Fibroblast of skin of right quadriceps (primary cell): ENCODE measurements around the gene LKAAEAR1.

Experiments
- DNase-seq: peaks from one replicate; pipeline ENCODE4 v3.0.0-alpha.2; 2013

LKAAEAR1 gene

DNA sequence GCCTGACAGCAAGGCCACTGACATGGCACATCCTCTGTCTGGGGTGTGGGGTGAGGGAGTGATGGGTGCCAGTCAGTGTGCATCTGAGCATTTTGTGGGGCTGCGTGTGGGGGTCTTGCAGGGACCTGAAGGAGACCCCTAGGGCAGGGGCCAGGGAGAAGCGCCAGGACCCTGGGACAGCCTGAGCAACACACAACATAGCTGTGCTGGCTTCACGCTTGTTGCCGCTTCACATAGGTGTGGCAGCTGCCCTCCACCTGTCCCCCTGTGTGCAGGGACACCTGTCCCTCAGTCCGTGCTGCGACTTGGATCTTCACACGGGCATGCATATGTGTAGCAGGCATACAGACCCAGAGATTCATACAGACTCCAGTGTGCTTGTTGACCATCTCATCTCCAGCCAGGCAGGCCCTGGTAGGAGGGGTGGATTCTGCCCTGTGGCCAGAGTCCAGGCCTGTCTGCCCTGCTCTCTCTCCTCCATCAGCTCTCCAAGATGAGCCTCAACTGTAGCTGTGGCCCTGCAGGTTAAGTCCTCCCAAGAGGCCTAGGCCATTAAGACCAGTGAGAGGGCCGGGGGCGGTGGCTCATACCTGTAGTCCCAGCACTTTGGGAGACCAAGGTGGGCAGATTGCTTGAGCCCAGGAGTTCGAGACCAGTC lies 26.3 kb upstream of the LKAAEAR1 start:
- no peak for DNase-seq

DNA sequence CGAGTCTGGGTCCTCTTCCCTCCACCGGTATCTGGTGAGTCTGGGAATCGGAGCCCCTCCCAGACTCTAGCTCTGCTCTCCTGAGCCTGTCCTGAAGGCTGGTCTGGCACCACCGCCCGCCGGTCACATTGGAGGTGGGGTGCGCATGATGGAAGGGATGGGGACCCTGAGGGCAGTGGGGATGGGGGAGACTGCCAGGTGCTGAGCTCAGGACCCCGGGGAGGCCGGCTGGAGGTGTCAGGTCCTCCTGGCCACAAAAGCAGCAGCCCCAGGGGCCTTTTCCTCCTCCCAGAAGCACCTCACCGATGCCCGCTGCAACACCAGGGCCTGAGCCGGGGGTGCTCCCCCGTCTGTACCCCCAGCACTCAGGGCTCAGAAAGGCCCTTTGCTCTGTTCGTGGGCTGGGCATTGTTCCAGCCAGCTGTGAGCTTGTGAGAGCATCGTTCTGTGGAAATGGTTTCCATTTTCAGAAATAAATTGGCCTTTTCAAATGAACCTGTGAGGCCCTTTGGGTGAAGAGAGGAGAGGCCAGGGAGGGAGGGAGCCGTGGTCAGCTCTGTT lies 25.7 kb upstream of the LKAAEAR1 start:
- no peak for DNase-seq

DNA sequence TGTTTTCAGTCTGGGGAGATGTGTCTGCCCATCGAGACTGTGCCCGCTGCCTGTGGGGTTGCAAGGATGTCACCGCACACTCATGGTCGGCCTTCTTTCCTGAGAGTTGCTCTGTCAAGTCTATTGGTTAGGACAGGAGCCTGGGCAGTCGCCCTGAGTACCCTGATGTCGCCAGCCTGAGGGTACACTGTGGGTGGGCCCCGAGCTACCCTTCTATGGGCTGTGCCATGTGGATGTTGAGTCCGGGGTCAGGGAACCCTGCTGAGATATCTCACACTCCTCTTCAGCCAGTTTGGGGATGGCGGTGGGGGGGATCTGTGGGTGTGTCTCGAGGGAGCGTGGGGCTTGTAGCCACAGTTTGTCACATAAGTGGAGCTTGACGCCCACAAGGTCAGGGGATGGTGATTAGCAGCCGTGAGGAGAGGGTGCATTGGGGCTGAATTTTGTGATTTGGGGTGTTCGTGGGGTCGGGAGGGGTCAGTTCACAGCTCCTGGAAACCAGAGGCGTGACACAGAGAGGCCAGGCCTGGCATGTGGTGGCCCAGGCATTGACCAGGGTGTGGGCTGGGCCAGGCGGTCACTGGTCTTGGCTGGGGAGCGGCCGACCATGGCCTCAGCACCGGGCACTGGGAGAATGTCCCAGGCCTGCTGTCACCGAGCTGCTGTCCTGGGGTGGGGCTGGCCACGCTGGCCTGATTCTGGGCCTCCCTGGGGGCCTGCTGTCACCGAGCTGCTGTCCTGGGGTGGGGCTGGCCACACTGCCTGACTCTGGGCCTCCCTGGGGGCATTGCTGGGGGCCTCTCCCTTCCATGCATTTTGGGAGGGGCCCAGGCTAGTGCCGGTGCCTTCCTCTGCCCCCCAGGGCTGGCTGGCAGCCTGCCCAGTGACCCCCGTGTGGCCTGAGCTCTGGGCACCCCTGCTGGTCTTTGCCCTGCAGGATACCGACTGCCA lies 24.8 kb upstream of the LKAAEAR1 start:
- no peak for DNase-seq

DNA sequence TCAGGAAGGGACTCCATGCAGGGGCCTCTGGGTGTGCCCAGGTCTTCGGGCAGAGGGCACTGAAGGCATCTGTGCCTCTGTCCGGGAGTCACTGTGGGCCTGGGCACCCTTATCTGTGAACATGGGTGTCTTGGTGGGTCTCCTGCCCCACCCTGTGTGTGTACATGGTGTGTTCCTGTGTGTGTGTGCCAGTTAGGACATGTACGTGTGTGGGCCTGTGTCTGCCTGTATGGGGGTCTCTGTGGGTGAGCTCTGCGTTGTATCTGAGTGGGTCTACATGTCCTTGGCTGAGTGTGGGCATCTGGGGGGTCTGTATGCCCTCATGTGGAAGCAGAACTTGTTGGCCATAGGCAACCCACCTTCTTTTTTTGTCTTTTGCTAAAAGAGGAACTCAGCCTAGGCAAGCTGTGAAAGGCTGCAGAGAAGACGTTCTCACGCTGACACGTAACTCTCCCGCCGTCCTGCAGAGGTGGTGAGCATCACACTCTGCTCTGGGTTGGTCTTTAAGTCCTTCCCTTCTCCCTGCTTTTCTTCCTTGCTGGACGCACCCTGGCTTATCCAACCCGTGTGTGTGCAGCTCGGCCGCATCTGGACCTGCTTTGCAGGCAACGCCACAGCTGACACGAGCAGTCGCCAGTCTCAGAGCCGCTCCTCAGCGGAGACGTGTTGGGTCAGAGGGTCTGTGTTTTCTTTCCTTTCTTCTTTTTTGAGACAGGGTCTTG lies 23.7 kb upstream of the LKAAEAR1 start:
- DNase-seq, result no peak

DNA sequence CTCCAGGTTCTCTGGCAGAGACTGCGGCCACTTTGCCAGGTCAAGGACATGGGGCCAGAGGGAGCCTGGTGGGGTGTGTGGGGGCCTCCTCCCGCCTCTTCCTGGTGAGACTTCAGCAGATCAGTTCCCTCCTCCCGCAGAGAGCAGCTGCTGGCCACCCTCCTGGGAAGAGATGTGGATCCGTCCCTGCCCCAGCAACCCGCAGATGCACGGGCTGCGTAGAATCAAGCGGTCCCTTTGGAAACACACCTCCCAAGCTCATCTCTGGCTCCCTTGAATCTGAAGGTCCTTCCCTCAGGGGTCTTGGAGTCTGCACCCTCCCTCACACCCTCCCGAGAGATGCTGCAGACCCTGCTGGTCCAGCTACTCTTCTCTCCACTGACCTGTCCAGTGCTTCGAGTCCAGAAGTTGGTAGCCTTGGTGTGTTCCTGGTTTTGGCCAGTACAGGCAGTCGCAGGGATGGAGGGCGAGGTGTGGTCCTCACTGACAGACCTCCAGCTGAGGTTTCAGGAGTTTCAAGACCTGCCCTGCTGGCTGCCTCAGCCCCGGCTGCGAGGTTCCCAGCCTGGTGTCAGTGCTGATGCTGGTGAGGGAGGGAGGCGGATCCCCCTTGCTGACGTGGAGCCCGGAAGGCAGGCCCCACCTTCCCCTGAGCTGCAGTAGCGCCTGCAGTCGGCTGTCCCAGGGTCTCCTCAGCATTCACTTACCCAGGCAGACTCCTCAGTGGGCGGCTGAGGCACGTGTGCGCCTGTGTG lies 23.0 kb upstream of the LKAAEAR1 start, which contains the start of gene NPBWR2:
Gene NPBWR2 (minus strand): TSS at position 585 of the 755 bp plus-strand sequence. CDS start 734 bp downstream, outside the sequence.
- no peak for DNase-seq

DNA sequence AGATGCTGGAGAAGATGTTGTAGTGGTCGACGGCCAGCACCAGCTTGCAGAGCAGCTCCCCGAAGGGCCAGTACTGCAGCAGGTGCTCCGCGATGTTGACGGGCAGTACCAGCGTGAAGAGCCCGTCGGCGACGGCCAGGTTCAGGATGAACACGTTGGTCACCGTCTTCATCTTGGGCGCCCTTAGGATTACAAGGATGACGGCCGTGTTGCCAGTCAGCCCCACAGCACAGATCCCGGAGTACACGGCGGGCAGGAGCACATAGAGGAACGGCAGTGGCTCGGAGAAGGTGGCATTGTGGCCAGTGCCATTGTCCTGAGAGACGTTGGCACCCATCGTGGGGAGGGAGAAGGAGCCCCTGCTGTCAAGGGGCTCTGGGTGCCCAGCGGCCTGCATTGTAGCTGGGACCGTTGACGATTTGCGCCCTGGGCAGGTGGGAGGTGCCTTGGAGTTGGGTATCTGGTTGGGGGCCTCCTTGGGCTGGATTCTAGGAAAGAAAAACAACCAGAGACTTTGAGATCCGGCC lies 22.3 kb upstream of the LKAAEAR1 start:
- DNase-seq, result no peak

DNA sequence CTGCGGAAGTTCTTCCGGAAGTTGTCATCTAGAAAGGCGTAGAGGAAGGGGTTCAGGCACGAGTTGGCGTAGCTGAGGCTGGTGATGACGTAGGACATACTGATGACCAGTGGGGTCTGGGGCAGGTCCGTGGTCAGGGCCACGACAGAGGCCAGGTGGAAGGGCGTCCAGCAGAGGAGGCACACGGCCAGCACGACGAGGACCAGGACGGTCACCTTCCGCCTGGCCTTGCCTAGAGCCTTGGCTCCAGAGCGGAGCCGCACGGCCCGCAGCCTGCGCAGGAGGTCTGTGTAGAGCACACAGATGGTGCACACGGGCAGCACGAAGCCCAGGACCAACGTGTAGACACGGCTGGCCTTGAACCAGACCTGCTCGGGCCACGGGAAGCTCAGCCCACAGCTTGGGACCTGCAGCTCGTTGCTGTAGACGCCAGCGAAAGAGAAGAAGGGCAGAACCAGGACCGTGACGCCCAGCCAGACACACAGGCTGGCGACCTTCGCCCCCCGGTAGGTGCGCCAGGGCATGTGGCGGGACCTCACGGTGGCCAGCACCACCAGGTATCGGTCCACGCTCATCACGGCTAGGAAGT lies 21.7 kb upstream of the LKAAEAR1 start:
- no peak for DNase-seq

DNA sequence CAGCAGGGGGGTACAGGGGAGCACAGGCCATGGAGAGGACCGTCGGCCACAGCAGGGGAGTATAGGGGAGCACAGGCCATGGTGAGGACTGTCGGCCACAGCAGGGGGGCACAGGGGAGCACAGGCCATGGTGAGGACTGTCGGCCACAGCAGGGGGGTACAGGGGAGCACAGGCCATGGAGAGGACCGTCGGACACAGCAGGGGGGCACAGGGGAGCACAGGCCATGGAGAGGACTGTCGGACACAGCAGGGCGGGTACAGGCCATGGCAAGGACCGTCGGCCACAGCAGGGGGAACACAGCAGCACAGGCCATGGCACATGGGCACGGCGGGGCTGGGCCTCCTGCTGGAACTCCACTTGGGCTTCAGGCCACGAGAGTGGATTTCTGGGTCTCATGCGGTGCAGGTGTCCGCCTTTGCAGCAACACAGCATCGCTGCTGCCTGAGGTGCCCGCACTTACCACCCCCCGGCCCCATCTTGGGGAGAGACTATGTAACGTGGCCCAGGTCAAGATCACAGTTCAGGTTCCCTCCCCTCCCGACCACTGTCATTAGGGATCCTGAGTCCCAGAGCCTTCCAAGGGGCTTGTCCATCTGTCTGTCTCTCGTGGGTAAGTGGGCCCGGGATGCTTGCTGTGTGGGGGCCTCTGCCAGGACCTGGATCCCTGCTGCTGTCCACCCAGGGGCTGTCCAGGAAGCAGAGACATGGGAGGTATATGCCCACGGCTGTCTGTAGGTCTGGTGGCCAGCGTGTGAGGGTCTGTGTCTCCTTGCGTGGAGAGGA lies 20.7 kb upstream of the LKAAEAR1 start:
- no peak for DNase-seq

DNA sequence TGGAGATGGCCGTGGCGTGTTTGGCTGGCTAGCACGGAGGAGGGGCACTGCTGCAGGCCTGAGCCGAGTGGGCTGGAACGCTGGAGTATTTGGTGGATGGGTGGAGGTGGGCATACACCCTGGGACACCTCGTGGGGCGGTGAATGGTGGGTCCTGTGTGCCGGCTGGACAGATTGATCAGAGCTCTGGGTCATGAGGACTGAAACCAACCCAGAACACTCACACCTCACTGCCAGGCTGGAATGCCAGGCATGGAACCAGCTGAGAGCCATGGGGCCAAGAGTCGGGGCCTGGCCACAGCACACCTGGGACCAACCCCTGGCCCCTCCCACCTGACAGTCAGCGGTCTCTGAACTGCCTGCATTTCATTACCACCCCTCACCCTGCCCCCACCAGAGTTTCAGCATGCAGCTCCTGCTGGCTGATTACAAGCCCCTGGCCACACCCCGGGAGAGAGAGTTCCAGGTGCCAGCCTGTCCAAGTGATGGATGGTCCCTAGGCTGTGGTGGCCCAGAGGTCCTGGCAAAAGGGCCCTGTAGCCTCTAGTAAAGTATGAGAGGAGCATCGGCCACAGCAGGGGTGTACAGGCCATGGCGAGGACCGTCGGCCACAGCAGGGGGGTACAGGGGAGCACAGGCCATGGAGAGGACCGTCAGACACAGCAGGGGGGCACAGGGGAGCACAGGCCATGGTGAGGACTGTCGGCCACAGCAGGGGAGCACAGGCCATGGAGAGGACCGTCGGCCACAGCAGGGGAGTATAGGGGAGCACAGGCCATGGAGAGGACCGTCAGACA lies 19.9 kb upstream of the LKAAEAR1 start:
- DNase-seq, result no peak

DNA sequence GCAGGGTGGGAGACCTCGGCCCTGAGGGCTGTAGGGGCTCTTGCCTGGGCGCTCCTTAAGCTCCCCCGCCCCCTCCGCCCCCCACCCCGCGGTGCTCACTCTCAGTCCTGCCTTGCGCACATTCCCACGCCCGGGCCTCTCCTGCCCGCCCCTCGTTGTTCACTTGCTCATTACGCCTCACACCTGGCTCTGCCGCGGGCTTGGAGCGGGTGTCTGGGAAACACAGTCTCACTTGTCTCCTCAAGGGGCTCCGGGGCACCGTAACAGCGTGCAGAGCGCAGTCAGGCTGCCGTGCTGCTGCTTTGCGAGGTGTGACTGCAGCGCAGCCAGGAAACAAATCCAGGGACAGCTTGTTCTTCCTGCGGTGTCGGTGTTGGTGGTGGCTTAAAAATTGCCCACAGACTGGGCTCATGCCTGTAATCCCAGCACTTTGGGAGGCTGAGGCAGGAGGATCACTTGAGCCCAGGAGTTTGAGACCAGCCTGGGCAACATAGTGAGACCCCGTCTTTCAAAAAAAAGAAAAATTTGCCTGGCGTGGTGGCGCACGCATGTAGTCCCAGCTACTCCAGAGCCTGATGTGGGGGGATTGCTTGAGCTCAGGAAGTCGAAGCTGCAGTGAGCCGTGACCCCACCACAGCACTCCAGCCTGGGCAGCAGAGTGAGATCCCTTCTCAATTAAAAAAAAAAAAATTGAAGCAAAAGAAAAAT lies 18.6 kb upstream of the LKAAEAR1 start:
- DNase-seq, result no peak

DNA sequence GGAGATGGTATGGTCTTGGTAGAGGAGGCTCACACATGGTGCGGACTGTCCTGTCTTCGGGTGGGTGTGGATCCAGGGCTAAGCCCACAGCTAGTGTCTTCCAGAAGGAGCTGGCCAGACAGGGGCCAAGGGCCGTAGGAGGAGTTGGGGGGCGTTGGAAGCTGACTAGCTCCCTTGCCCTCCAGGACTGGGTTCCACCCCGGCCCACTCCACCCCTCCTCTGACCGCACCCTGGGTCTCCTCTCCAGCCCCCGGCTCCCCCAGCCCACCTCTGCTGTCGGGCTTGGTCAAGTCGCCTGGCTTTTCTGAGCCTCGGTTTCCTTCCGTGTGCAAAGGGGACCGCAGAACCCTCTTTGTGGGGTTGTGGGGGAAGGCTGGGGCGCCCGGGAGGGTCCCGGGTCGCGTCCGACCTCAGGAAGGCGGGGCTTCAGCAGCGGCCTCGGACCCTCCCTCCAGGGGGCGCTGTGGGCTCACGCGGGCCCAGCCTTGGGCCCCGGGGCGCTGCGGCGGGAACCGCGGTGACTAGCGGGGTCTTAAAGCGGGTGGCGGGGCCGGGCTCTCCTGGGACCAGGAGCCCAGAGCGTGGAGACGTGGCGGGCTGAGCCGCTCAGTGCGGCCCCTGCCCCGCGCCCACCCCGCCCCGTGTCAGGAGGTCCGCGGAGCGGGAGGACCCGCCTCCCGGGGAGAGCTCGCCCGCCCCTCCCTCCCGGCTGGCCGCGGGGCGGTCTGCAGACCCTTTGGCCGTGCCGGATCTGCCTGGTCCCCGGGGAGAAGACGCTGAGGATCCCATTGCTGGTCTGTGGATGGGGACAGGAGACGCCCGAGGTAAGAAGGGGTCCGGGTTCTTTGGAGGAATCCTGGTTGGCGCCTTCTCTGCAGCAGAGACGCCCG lies 17.8 kb upstream of the LKAAEAR1 start:
- DNase-seq, result no peak

DNA sequence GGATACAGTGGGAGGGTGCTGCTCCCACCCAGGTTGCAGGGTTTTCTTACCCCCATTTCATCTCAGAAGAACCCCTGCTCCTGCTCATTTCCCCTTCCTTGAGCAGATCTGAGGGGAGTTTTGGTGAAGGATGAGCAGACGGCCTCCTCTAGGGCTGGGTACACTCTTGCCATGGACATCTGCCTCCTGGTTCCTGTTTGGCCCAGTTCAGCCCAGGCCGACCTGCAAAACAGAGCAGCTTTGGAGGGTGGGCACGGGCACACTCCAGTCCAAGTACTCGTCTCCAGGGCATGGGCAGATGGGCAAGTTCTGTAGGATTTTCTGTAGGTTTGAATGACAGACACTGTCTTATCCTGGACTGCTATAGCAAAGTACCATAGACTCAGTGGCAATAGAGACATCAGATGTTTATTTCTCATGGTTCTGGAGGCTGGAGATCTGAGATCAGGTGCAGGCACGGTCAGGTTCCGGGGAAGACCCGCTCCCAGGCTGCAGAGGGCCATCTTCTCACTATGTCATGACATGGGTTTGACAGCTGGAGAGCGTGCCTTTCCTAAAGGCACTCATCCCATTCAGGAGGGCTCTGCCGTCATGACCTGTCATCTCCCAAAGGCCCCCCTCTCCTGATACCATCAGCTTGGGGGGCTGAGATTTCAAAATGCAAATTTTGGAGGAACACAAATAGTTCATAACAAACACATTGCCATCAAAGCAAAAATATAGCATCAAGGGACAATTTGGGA lies 16.9 kb upstream of the LKAAEAR1 start:
- DNase-seq, result no peak

DNA sequence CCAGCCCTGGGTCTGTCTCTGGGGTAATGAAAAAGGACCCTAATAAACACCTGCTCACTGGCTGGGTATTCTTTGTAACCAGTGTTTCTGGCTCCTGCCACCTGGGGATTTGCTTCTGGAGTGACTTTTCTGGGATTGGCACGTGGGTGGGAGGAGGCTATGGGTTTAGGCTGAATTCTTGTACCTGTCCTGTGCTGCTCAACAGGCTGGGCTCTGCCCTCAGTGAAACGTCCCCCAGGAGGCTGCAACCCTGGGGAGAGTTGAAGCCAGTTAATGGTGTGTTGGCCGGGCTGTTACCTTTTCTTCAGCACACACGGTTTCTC lies 16.3 kb upstream of the LKAAEAR1 start:
- no peak for DNase-seq

DNA sequence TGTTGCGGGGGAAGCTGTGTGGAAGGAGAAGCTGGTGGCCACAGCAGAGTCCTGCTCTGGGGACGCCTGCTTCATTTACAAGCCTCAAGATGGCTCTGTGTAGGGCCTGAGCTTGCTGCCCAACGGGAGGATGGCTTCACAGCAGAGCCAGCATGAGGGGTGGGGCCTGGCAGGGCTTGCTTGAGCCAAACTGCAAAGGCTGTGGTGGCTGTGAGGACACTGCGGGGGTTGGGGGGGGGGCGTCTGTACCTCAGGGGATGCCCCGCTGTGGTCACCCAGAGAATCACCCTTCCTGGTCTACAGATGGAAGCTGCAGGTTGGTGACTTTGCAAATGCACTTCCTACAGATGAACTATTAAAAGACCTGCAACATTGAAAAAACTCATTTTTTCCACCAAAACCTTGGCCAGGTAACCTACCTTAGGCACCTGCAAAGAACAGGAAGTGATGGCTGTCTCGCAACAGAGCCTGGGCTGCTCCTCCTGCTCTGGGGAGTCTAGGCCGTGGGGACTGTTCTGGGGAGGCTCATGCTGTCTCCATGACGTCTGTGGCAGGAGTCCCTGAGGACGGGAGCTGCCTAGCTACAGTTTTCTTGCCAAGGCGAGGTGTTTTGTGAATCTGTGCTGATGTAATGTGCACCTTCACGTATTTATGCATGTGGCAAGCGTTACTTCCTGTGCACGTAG lies 15.8 kb upstream of the LKAAEAR1 start:
- no peak for DNase-seq

DNA sequence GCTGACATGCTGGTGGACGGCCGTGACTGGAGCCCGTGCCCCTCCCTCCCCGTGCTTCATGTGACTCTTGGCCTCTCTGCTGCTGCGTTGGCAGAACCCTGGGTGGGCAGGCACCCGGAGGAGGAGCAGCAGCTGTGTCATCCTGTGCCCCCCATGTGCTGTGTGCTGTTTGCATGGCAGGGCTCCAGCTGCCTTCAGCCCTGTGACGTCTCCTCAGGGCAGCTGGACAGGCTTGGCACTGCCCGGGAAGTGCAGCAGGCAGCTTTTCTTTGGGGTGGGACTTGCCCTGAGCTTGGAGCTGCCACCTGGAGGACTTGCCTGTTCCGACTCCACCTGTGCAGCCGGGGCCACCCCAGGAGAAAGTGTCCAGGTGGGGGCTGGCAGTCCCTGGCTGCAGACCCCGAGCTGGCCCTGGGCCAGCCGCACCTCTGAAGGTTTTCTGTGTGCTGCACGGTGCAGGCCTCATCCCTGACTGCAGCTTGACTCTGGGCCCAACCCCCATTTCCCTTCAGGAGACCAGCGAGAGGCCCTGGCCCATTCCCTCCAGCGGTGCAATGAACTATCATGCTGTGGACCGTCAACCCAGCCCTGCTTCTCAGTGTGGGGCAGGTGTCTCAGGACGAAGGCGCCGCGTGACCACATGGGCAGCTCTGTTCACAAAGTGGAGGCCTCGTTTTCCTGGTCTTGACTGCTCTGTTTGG lies 15.0 kb upstream of the LKAAEAR1 start:
- DNase-seq, result no peak

DNA sequence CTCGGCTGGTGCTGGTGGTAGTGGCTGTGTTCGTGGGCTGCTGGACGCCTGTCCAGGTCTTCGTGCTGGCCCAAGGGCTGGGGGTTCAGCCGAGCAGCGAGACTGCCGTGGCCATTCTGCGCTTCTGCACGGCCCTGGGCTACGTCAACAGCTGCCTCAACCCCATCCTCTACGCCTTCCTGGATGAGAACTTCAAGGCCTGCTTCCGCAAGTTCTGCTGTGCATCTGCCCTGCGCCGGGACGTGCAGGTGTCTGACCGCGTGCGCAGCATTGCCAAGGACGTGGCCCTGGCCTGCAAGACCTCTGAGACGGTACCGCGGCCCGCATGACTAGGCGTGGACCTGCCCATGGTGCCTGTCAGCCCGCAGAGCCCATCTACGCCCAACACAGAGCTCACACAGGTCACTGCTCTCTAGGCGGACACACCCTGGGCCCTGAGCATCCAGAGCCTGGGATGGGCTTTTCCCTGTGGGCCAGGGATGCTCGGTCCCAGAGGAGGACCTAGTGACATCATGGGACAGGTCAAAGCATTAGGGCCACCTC lies 14.3 kb upstream of the LKAAEAR1 start:
- no peak for DNase-seq
